ENCODE data around the gene ZFYVE19. TPM values are rescaled to one million over a fixed set of nuclear protein-coding genes. Genes with fewer than 3 reads are reported as not detected.

The ZFYVE19 gene
- total and polyA plus RNA-seq, 8 donors, result 10.3 to 31.0 (median 23.5) TPM

DNA sequence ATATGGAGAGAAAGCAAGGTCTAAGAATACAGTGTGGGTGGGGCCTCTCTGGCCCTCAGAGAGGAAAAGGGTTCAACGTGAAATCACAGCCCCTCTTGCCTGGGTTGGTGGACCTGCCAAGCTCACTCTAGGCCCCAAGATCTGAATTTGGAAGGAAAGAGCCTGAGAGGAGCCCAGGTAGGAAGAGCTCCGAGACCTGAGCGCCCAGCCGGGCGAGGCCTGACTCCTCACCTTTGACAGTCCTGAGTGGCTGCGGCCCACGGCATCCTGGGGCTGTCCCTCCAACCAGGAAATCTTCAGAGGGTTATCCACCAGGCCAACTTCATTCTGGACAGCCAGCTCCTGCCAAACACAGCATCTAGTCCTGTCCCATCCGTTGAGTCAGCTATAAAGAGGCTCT lies 33.4 kb upstream of the ZFYVE19 start:
- H3K36me3 ChIP-seq, result peaks cover 53 to 84% (median 81%) of the 10 kb centered on the region in 4 donors
- no peaks in the 10 kb centered on the region for H3K27me3 ChIP-seq
- intact Hi-C loops (cut with DNase I; ENCODE audit: low total_unique reads), result no loop called here
- no peaks in the 10 kb centered on the region for H3K9me3 ChIP-seq
- TF ChIP-seq EP300 (IDR thresholded peaks at IDR 0.05), result no peak
- no peak for TF ChIP-seq POLR2A (IDR thresholded peaks at IDR 0.05)
- no peak for TF ChIP-seq POLR2AphosphoS5 (IDR thresholded peaks at IDR 0.05)
- TF ChIP-seq, protein P1, sequence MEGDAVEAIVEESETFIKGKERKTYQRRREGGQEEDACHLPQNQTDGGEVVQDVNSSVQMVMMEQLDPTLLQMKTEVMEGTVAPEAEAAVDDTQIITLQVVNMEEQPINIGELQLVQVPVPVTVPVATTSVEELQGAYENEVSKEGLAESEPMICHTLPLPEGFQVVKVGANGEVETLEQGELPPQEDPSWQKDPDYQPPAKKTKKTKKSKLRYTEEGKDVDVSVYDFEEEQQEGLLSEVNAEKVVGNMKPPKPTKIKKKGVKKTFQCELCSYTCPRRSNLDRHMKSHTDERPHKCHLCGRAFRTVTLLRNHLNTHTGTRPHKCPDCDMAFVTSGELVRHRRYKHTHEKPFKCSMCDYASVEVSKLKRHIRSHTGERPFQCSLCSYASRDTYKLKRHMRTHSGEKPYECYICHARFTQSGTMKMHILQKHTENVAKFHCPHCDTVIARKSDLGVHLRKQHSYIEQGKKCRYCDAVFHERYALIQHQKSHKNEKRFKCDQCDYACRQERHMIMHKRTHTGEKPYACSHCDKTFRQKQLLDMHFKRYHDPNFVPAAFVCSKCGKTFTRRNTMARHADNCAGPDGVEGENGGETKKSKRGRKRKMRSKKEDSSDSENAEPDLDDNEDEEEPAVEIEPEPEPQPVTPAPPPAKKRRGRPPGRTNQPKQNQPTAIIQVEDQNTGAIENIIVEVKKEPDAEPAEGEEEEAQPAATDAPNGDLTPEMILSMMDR (IDR thresholded peaks at IDR 0.05), result no peak
- peaks cover 32 to 39% (median 39%) of the 10 kb centered on the region in 4 donors for H3K4me1 ChIP-seq
- WGBS, 5 donors, result 87 to 95% (median 94%) methylated on average over 6 to 8 of the region's 8 CpGs
- DNase-seq, result no peak
- H3K4me3 ChIP-seq, result no peak overlapping the region
- H3K27ac ChIP-seq, result no peak overlapping the region

DNA sequence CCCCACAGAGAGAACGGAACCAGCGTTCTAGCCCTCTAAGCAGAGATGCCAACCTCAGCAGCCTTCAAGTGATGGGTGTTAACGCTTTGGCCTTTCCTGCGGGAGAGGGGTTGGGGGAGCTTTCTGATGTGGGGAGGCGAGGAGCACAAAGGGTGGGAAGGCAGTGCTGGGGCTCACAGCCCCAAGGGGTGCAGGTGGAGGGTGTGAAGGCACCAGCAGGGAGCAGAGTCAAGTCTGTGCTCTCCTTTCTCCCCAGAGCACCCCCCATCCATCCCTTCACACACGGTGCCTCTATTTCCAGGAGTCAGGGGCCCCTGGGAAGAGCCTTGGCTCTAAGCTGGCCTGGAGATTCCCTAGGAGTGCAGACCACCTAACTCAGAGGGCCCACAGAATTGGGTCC lies 33.0 kb upstream of the ZFYVE19 start:
- Histone ChIP-seq H3K27me3 (no peaks in the 10 kb centered on the region), H3K36me3 (peaks cover 57 to 88% (median 85%) of the 10 kb centered on the region in 4 donors), H3K4me1 (peaks cover 27 to 35% (median 35%) of the 10 kb centered on the region in 4 donors), H3K4me3 (no peak overlapping the region), H3K27ac (no peak overlapping the region), H3K9me3 (no peaks in the 10 kb centered on the region)
- TF ChIP-seq, protein P1 (IDR thresholded peaks at IDR 0.05), result no peak
- no peak for TF ChIP-seq POLR2A (IDR thresholded peaks at IDR 0.05)
- no peak for TF ChIP-seq EP300 (IDR thresholded peaks at IDR 0.05)
- TF ChIP-seq POLR2AphosphoS5 (IDR thresholded peaks at IDR 0.05), result no peak
- 89 to 96% (median 95%) methylated on average over 6 of the region's 6 CpGs for WGBS, 5 donors
- intact Hi-C loops (cut with DNase I; ENCODE audit: low total_unique reads), result no loop called here
- no peak for DNase-seq

DNA sequence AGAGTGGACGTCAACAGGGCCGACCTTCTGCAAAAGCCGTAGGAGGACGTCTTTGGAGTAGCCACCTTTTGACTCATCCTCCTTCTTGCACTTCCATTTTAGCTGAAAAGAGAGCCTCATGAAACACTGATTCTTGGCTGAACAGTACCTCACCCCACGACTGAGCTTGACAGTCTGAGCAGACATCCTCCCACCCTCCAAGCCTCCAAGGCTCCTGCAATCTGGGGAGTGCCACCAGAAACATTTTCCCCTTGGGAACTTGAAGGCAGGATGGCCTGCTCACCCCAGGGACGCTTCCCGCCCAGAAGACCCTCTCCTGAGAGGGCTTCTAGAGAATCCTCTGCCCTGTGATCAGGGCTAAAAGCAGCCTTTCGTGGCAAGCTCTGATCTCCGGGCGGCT lies 31.9 kb upstream of the ZFYVE19 start:
- no peak overlapping the region for H3K4me3 ChIP-seq
- intact Hi-C loops (cut with DNase I; ENCODE audit: low total_unique reads), result no loop called here
- 91 to 96% (median 94%) methylated on average over 10 of the region's 10 CpGs for WGBS, 5 donors
- TF ChIP-seq, protein P1 (IDR thresholded peaks at IDR 0.05), result no peak
- TF ChIP-seq POLR2A (IDR thresholded peaks at IDR 0.05), result no peak
- no peak for TF ChIP-seq POLR2AphosphoS5 (IDR thresholded peaks at IDR 0.05)
- TF ChIP-seq EP300 (IDR thresholded peaks at IDR 0.05), result no peak
- H3K27ac ChIP-seq, result no peak overlapping the region
- peaks cover 16 to 24% (median 24%) of the 10 kb centered on the region in 4 donors for H3K4me1 ChIP-seq
- peaks cover 67 to 99% (median 96%) of the 10 kb centered on the region in 4 donors for H3K36me3 ChIP-seq
- H3K9me3 ChIP-seq, result no peaks in the 10 kb centered on the region
- no peaks in the 10 kb centered on the region for H3K27me3 ChIP-seq
- DNase-seq, result no peak

DNA sequence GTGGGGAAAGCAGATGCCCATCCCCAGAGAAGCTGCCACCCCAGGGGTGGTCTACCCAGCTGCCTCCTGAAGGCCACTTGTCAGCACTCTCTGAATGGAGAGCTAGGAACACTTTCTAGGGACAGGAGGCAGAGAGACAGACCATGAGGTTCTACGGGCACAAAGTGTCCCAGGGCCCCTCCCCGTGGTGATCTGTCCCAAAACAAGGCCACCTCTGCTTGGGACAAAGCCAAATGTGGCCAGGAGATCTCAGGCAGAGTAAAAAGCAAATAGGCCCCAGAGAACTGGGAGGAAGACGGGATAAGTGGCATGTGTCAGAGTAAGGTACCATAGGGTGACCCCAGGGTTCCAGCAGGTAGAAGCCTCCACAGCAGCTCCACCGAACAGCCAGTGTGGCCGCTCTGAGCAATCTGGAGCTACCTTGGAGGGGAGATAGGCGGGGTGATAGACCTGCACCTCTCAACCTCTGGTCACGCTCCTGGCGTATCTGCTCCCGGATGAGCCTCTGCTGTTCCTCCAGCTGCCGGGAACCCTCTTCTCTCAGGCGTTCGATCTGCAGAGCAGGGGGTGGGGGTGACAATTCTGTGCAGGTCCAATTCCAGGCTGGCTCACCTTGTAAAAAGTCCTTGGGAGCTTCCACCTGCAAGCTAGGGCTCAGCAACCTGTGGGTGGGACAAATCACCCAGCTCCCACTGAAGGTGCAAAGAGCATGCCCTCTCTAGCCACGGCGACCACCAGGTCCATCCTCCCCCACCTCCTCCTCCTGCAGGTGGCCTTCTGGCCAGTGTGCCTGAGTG lies 31.0 kb upstream of the ZFYVE19 start:
- Histone ChIP-seq H3K27me3 (no peaks in the 10 kb centered on the region), H3K9me3 (no peaks in the 10 kb centered on the region), H3K36me3 (peaks cover 67 to 92% (median 91%) of the 10 kb centered on the region in 4 donors), H3K4me1 (peaks cover 13 to 17% (median 15%) of the 10 kb centered on the region in 4 donors), H3K27ac (peak overlapping the region in 4 of 5 donors; percentile 30 to 74 (median 60)), H3K4me3 (no peak overlapping the region)
- no peak for TF ChIP-seq EP300 (IDR thresholded peaks at IDR 0.05)
- no peak for TF ChIP-seq POLR2A (IDR thresholded peaks at IDR 0.05)
- TF ChIP-seq POLR2AphosphoS5 (IDR thresholded peaks at IDR 0.05), result no peak
- TF ChIP-seq, protein P1 (IDR thresholded peaks at IDR 0.05), result no peak
- WGBS, 5 donors, result 67 to 90% (median 80%) methylated on average over 8 to 14 of the region's 14 CpGs
- intact Hi-C loops (cut with DNase I; ENCODE audit: low total_unique reads), result no loop called here
- DNase-seq, result no peak
